K562 (cell line): ENCODE measurements around the gene KDM2B. TPM values are rescaled to one million over a fixed set of nuclear protein-coding genes. Genes with fewer than 3 reads are reported as not detected.

ENCODE experiments used
- BCOR ChIP-seq: fragments of 450-650 bp; IDR thresholded peaks from 2 replicates; pipeline ENCODE4 v1.6.1; 2016
- BMI1 ChIP-seq: fragments of 150-350 bp; IDR thresholded peaks from 2 replicates; pipeline ENCODE4 v1.6.1; 2014; ENCODE audit warnings: low read length
- CBX5 ChIP-seq: IDR thresholded peaks from 2 replicates; pipeline ENCODE4 v1.6.1; 2014; ENCODE audit warnings: low read depth, borderline replicate concordance
- ELF1 ChIP-seq: fragments of 200-800 bp; sonication (Bioruptor generic); IDR thresholded peaks from 2 replicates; pipeline ENCODE4 v1.6.1; 2016; ENCODE audit warnings: missing genetic modification characterization, missing compliant biosample characterization
- HDAC8 ChIP-seq: fragments of 450-650 bp; IDR thresholded peaks from 2 replicates; pipeline ENCODE4 v1.6.1; 2016; ENCODE audit warnings: mild to moderate bottlenecking, missing genetic modification characterization, moderate library complexity, missing compliant biosample characterization
- HMG20A ChIP-seq: fragments of 450-650 bp; formaldehyde crosslinking; conservative IDR thresholded peaks from 2 replicates; pipeline ENCODE4 v1.4.0; 2020; ENCODE audit warnings: mild to moderate bottlenecking, mixed read lengths
- IRF1 ChIP-seq: sonication (generic); formaldehyde crosslinking; IDR thresholded peaks from 2 replicates; pipeline ENCODE4 v1.8.0; 2022; ENCODE audit warnings: missing genetic modification reagents, mild to moderate bottlenecking, borderline replicate concordance
- KLF1 ChIP-seq: fragments of 450-650 bp; IDR thresholded peaks from 2 replicates; pipeline ENCODE4 v1.6.1; 2016; ENCODE audit warnings: missing genetic modification characterization, missing compliant biosample characterization
- PML ChIP-seq: IDR thresholded peaks from 2 replicates; pipeline ENCODE4 v1.6.1; 2012; ENCODE audit warnings: low read length, inconsistent platforms
- PRMT5 ChIP-seq: sonication (generic); formaldehyde crosslinking; IDR thresholded peaks from 2 replicates; pipeline ENCODE4 v1.5.0; 2020; ENCODE audit warnings: missing genetic modification reagents
- USF2 ChIP-seq: sonication (generic); formaldehyde crosslinking; IDR thresholded peaks from 2 replicates; pipeline ENCODE4 v1.5.0; 2020; ENCODE audit warnings: missing genetic modification reagents
- ZFP1 ChIP-seq: fragments of 450-650 bp; formaldehyde crosslinking; IDR thresholded peaks from 2 replicates; pipeline ENCODE4 v1.4.0; 2020; ENCODE audit warnings: mild to moderate bottlenecking, mixed read lengths
- ZNF133 ChIP-seq: fragments of 250-450 bp; sonication (Bioruptor Pico); IDR thresholded peaks from 2 replicates; pipeline ENCODE4 v1.4.0; 2020; ENCODE audit warnings: mild to moderate bottlenecking
- ZNF239 ChIP-seq: fragments of 250-450 bp; sonication (Bioruptor Pico); IDR thresholded peaks from 2 replicates; pipeline ENCODE4 v1.4.0; 2020; ENCODE audit warnings: mild to moderate bottlenecking
- ZNF282 ChIP-seq: sonication (generic); formaldehyde crosslinking; IDR thresholded peaks from 2 replicates; pipeline ENCODE4 v1.8.1; 2023; ENCODE audit warnings: missing genetic modification reagents
- ZNF384 ChIP-seq: IDR thresholded peaks from 2 replicates; pipeline ENCODE4 v1.6.1; 2012; ENCODE audit warnings: low read depth, low read length, improper control_type of control experiment
- polyA plus RNA-seq, 8 experiments: library from polyadenylated mRNA; depleted of rRNA in 4 of 8; stranded (reverse) in 5 of 8; unstranded in 3 of 8; fragments of >200 nt; fragmentation: Nextera tagmentation in 2 of 8; fragmentation: Illumina TruSeq in 1 of 8; extraction: Ambion mirVana in 2 of 8; extraction: Trizol in 1 of 8; gene quantifications; 2 replicates each; pipeline versions ENCODE4 v1.2.1 to v1.2.3, GENCODE V29; 2011 to 2014; ENCODE audit warnings: inconsistent platforms in 1 of 8, missing spikeins in 1 of 8
- total RNA-seq, 7 experiments: library from RNA; depleted of rRNA in 6 of 7; stranded (reverse); fragments of >200 nt in 6 of 7; fragmentation: Illumina TruSeq in 2 of 7; extraction: Trizol in 2 of 7; gene quantifications; 2 replicates each; pipeline versions ENCODE4 v1.2.1 to v1.2.3, GENCODE V29; 2011 to 2021; ENCODE audit warnings: low replicate concordance in 1 of 7
- TF ChIP-seq, protein P1 (sequence below): fragments of 250-450 bp; sonication (Bioruptor Pico); IDR thresholded peaks from 2 replicates; pipeline ENCODE4 v1.5.0; 2021; ENCODE audit warnings: mild to moderate bottlenecking, borderline replicate concordance
- TF ChIP-seq, protein P2 (sequence below): sonication (generic); formaldehyde crosslinking; IDR thresholded peaks from 2 replicates; pipeline ENCODE4 v1.8.1; 2022; ENCODE audit warnings: missing genetic modification reagents
- TF ChIP-seq, protein P3 (sequence below): fragments of 450-650 bp; formaldehyde crosslinking; IDR thresholded peaks from 2 replicates; pipeline ENCODE4 v1.4.0; 2020; ENCODE audit warnings: mild to moderate bottlenecking, mixed read lengths

Gene KDM2B
- total and polyA plus RNA-seq, 9 of the 15 experiments (the other 6 are each of a cell fraction or from before 2014, with no cell fraction given) = 7.4 to 50.5 (median 22.5) TPM

DNA sequence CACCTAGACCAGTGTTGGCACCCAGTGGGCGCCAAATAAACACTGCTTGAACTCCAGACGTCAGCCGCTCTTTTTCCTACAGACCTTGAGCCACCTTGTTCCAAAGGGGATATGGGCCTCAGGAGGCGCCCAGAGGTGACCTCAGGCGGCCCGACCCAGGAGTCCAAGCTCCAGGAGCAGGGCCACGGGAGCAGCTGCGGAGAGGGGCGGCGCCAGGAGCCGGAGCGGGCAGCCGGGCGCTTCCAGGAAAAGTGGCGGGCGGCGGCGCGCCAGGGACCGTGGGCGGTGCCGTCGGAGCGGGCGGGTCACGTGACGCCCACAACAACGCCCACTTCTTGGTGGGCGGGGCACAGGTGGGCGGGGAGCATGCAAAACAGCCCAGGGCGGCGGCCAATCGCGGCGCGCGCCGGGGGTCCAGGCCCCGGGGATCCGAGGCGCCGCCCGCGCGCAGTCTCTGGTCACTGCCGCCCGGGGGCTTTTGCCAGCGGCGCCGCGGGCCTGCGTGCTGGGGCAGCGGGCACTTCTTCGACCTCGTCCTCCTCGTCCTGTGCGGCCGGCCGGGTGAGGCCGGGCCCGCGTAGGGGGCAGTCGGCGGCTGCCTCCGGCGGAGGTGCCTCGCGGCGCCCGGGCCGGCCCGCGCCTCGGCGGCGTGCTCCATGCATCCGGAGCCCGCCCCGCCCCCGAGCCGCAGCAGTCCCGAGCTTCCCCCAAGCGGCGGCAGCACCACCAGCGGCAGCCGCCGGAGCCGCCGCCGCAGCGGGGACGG lies 45.4 kb upstream of the KDM2B start, which contains the start of gene ORAI1 (continued):
- TF ChIP-seq USF2 (CRISPR knock-in tag) (peak; percentile 96), ZNF282 (no peak), IRF1 (CRISPR knock-in tag) (no peak), ELF1 (tag) (no peak), BMI1 (no peak), ZFP1 (CRISPR knock-in tag) (no peak), ZNF239 (no peak), PML (no peak), KLF1 (peak; percentile 71), HDAC8 (no peak), CBX5 (no peak; the same call in 1 of the 2 replicates), HMG20A (CRISPR knock-in tag) (no peak), ZNF384 (no peak), PRMT5 (no peak), BCOR (no peak; the same call in 1 of the 2 replicates), ZNF133 (CRISPR knock-in tag) (no peak)
- TF ChIP-seq, protein P1, sequence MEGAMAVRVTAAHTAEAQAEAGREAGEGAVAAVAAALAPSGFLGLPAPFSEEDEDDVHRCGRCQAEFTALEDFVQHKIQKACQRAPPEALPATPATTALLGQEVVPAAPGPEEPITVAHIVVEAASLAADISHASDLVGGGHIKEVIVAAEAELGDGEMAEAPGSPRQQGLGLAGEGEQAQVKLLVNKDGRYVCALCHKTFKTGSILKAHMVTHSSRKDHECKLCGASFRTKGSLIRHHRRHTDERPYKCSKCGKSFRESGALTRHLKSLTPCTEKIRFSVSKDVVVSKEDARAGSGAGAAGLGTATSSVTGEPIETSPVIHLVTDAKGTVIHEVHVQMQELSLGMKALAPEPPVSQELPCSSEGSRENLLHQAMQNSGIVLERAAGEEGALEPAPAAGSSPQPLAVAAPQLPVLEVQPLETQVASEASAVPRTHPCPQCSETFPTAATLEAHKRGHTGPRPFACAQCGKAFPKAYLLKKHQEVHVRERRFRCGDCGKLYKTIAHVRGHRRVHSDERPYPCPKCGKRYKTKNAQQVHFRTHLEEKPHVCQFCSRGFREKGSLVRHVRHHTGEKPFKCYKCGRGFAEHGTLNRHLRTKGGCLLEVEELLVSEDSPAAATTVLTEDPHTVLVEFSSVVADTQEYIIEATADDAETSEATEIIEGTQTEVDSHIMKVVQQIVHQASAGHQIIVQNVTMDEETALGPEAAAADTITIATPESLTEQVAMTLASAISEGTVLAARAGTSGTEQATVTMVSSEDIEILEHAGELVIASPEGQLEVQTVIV = no peak
- TF ChIP-seq, protein P2, sequence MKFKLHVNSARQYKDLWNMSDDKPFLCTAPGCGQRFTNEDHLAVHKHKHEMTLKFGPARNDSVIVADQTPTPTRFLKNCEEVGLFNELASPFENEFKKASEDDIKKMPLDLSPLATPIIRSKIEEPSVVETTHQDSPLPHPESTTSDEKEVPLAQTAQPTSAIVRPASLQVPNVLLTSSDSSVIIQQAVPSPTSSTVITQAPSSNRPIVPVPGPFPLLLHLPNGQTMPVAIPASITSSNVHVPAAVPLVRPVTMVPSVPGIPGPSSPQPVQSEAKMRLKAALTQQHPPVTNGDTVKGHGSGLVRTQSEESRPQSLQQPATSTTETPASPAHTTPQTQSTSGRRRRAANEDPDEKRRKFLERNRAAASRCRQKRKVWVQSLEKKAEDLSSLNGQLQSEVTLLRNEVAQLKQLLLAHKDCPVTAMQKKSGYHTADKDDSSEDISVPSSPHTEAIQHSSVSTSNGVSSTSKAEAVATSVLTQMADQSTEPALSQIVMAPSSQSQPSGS (CRISPR knock-in tag) = no peak
- TF ChIP-seq, protein P3, sequence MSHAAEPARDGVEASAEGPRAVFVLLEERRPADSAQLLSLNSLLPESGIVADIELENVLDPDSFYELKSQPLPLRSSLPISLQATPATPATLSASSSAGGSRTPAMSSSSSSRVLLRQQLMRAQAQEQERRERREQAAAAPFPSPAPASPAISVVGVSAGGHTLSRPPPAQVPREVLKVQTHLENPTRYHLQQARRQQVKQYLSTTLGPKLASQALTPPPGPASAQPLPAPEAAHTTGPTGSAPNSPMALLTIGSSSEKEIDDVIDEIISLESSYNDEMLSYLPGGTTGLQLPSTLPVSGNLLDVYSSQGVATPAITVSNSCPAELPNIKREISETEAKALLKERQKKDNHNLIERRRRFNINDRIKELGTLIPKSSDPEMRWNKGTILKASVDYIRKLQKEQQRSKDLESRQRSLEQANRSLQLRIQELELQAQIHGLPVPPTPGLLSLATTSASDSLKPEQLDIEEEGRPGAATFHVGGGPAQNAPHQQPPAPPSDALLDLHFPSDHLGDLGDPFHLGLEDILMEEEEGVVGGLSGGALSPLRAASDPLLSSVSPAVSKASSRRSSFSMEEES (CRISPR knock-in tag) = peak; percentile 100
